HepG2 (cell line): ENCODE results near the gene CLIC5. TPM values are rescaled to one million over a fixed set of nuclear protein-coding genes. Genes with fewer than 3 reads are reported as not detected.

Experiments
- ATAC-seq: fragments of 200-7000 bp; cut with Tn5 transposase; 3 replicates; pipeline ENCODE4 v1.9.1; 2020; ENCODE audit warnings: mild to moderate bottlenecking, moderate library complexity
- BruUV-seq: library from RNA; stranded (reverse); fragments of 400-500 nt; replicated peaks from 2 replicates; lab custom pipeline; 2021; lab: Mats Ljungman, UMichigan
- CTCF ChIA-PET: fragments of 300-600 bp; formaldehyde crosslinking; extraction: SDS; loops from one replicate; lab custom pipeline; 2021; ENCODE audit warnings: low total read pairs, inconsistent platforms, low intra/inter-chr PET ratio; lab: Yijun Ruan, JAX
- POLR2A ChIA-PET: fragments of 350-600 bp; sonication (Branson Sonifier 250); formaldehyde crosslinking; loops from one replicate; lab custom pipeline; 2020; ENCODE audit warnings: antibody characterized with exemption, inconsistent platforms; lab: Yijun Ruan, JAX
- DNase-seq: peaks from one replicate; pipeline ENCODE4 v3.0.0-alpha.2; 2015; ENCODE audit warnings: low spot score
- FAIRE-seq: peaks from 3 replicates; lab custom pipeline; 2011; peaks lifted over from hg19 to GRCh38; lab: Jason Lieb, UNC
- H2AFZ ChIP-seq: one replicate; pipeline ENCODE4 v1.6.1; 2011; ENCODE audit warnings: low read length, inconsistent platforms
- H3K27ac ChIP-seq: fragments of 300-600 bp; 3 replicates; pipeline ENCODE4 v1.8.0; 2011; ENCODE audit warnings: mixed run types, mild to moderate bottlenecking, mixed read lengths, low read length, inconsistent platforms; ENCODE audit not compliant: insufficient read depth; ENCODE audit errors: extremely low read length
- H3K27me3 ChIP-seq, 2 experiments: fragments of 200-600 bp in 1 of 2; 2 replicates in 1 of 2; 3 replicates in 1 of 2; pipeline versions ENCODE4 v1.6.0 to v1.8.0; 2011; ENCODE audit warnings: low read length in 2 of 2, mild to moderate bottlenecking in 2 of 2, moderate library complexity in 2 of 2, inconsistent platforms in 1 of 2; ENCODE audit not compliant: insufficient read depth in 2 of 2, control insufficient read depth in 1 of 2
- H3K36me3 ChIP-seq, 2 experiments: fragments of 200-600 bp in 1 of 2; replicated peaks in 1 of 2; 2 replicates in 1 of 2; 3 replicates in 1 of 2; pipeline versions ENCODE4 v1.5.1 to v1.8.0; 2011; ENCODE audit warnings: low read length in 2 of 2, inconsistent platforms in 1 of 2; ENCODE audit not compliant: insufficient read depth in 2 of 2, control insufficient read depth in 1 of 2
- H3K4me1 ChIP-seq: 2 replicates; pipeline ENCODE4 v1.5.1; 2012; ENCODE audit warnings: low read length, inconsistent platforms; ENCODE audit not compliant: insufficient read depth
- H3K4me2 ChIP-seq: 2 replicates; pipeline ENCODE4 v1.6.0; 2011; ENCODE audit warnings: low read depth, low read length, inconsistent platforms
- H3K4me3 ChIP-seq, 3 experiments: fragments of 200-600 bp in 1 of 3; sonication (generic), shearing (Covaris generic) in 1 of 3; replicated peaks in 1 of 3; 2 replicates each; pipeline ENCODE4 v1.5.1; 2011 to 2016; ENCODE audit warnings: low read length in 3 of 3, inconsistent platforms in 2 of 3, low read depth in 2 of 3, mild to moderate bottlenecking in 2 of 3, control low read depth in 1 of 3, mixed read lengths in 1 of 3; ENCODE audit not compliant: insufficient read depth in 1 of 3
- H3K79me2 ChIP-seq: one replicate; pipeline ENCODE4 v1.6.1; 2011; ENCODE audit warnings: low read length, inconsistent platforms; ENCODE audit not compliant: insufficient read depth
- H3K9ac ChIP-seq: 2 replicates; pipeline ENCODE4 v1.6.0; 2011; ENCODE audit warnings: mild to moderate bottlenecking, low read depth, low read length, inconsistent platforms; ENCODE audit not compliant: insufficient read depth
- H3K9me3 ChIP-seq: 2 replicates; pipeline ENCODE4 v1.5.1; 2012; ENCODE audit warnings: mild to moderate bottlenecking, low read length
- H4K20me1 ChIP-seq: 2 replicates; pipeline ENCODE4 v1.6.0; 2011; ENCODE audit warnings: inconsistent platforms, mild to moderate bottlenecking, low read length, moderate library complexity; ENCODE audit not compliant: insufficient read depth
- CBX5 ChIP-seq: sonication (generic); formaldehyde crosslinking; IDR thresholded peaks from 2 replicates; pipeline ENCODE4 v1.4.0; 2020; ENCODE audit warnings: missing genetic modification reagents, borderline replicate concordance
- CC2D1A ChIP-seq: sonication (generic); formaldehyde crosslinking; IDR thresholded peaks from 2 replicates; pipeline ENCODE4 v1.8.1; 2023; ENCODE audit warnings: mild to moderate bottlenecking, missing genetic modification reagents
- EED ChIP-seq: sonication (generic); formaldehyde crosslinking; IDR thresholded peaks from 2 replicates; pipeline ENCODE4 v1.5.0; 2020; ENCODE audit warnings: mild to moderate bottlenecking, missing genetic modification reagents
- GABPB1 ChIP-seq: IDR thresholded peaks from 2 replicates; pipeline ENCODE4 v1.6.1; 2016; ENCODE audit warnings: mild to moderate bottlenecking, missing genetic modification reagents, moderate library complexity, missing compliant biosample characterization
- PHF20 ChIP-seq: sonication (generic); formaldehyde crosslinking; IDR thresholded peaks from 2 replicates; pipeline ENCODE4 v1.5.0; 2020; ENCODE audit warnings: mild to moderate bottlenecking, missing genetic modification reagents
- TBL1XR1 ChIP-seq: fragments of 150-350 bp; IDR thresholded peaks from 2 replicates; pipeline ENCODE4 v1.6.1; 2014; ENCODE audit warnings: borderline replicate concordance, low read length; ENCODE audit not compliant: partially characterized antibody
- TCF12 ChIP-seq, 2 experiments: fragments of 450-650 bp in 1 of 2; sonication (generic) in 1 of 2; formaldehyde crosslinking in 1 of 2; IDR thresholded peaks; 2 replicates each; pipeline versions ENCODE4 v1.6.1 to v1.8.0; 2017 to 2022; ENCODE audit warnings: antibody characterized with exemption in 1 of 2, mild to moderate bottlenecking in 1 of 2, missing genetic modification reagents in 1 of 2, moderate library complexity in 1 of 2
- THRA ChIP-seq: sonication (generic); formaldehyde crosslinking; IDR thresholded peaks from 2 replicates; pipeline ENCODE4 v1.4.0; 2020; ENCODE audit warnings: missing genetic modification reagents, borderline replicate concordance
- TMF1 ChIP-seq: sonication (generic); formaldehyde crosslinking; IDR thresholded peaks from 2 replicates; pipeline ENCODE4 v1.8.1; 2022; ENCODE audit warnings: low read depth, missing genetic modification reagents
- ZNF501 ChIP-seq: sonication (generic); formaldehyde crosslinking; IDR thresholded peaks from 2 replicates; pipeline ENCODE4 v1.5.1; 2020; ENCODE audit warnings: mild to moderate bottlenecking, moderate library complexity, missing genetic modification reagents
- ZNF552 ChIP-seq: sonication (generic); formaldehyde crosslinking; IDR thresholded peaks from 2 replicates; pipeline ENCODE4 v1.9.0; 2022; ENCODE audit warnings: missing genetic modification reagents, mild to moderate bottlenecking, borderline replicate concordance
- ZNF83 ChIP-seq: sonication (generic); formaldehyde crosslinking; IDR thresholded peaks from 2 replicates; pipeline ENCODE4 v1.4.0; 2020; ENCODE audit warnings: missing genetic modification reagents, mild to moderate bottlenecking, borderline replicate concordance
- ZNF883 ChIP-seq: sonication (generic); formaldehyde crosslinking; IDR thresholded peaks from 2 replicates; pipeline ENCODE4 v1.5.1; 2020; ENCODE audit warnings: mild to moderate bottlenecking, missing genetic modification reagents; ENCODE audit errors: not compliant biosample characterization
- whole genome bisulfite sequencing: methylation state at CpG from one replicate; pipeline ENCODE4 v1.1.6; 2017; ENCODE audit warnings: low lambda C conversion rate; 5-methylcytosine and 5-hydroxymethylcytosine counted together
- in situ Hi-C: cut with HindIII; loops from 2 replicates; pipeline ENCODE4 v1.10.0; 2017; ENCODE audit warnings: low pct_unique_long_range_greater_than_20kb; ENCODE audit not compliant: extremely low pct_ligation_motif_present
- intact Hi-C: fragments of 100-400 bp; cut with micrococcal nuclease; formaldehyde crosslinking; loops from one replicate; pipeline ENCODE4 v1.10.0; 2022; ENCODE audit not compliant: unreplicated experiment
- polyA plus RNA-seq, 8 experiments: library from polyadenylated mRNA; depleted of rRNA in 3 of 8; stranded (reverse) in 7 of 8; unstranded in 1 of 8; fragments of >200 nt; fragmentation: Illumina TruSeq in 4 of 8; extraction: Trizol in 4 of 8; gene quantifications; 2 replicates each; pipeline versions ENCODE4 v1.2.1 to v1.2.3, GENCODE V29; 2011 to 2016; ENCODE audit warnings: low read depth in 4 of 8, missing spikeins in 1 of 8, mixed read lengths in 1 of 8; ENCODE audit not compliant: insufficient read depth in 1 of 8
- total RNA-seq, 5 experiments: library from RNA; depleted of rRNA; stranded (reverse); fragments of >200 nt; fragmentation: Illumina TruSeq; extraction: Trizol; gene quantifications; 2 replicates each; pipeline ENCODE4 v1.2.3, GENCODE V29; 2016; ENCODE audit warnings: low read depth in 1 of 5

CLIC5 gene
- total and polyA plus RNA-seq, 2 of the 13 experiments (the other 11 are each of a cell fraction or from before 2014, with no cell fraction given) = not detected

DNA sequence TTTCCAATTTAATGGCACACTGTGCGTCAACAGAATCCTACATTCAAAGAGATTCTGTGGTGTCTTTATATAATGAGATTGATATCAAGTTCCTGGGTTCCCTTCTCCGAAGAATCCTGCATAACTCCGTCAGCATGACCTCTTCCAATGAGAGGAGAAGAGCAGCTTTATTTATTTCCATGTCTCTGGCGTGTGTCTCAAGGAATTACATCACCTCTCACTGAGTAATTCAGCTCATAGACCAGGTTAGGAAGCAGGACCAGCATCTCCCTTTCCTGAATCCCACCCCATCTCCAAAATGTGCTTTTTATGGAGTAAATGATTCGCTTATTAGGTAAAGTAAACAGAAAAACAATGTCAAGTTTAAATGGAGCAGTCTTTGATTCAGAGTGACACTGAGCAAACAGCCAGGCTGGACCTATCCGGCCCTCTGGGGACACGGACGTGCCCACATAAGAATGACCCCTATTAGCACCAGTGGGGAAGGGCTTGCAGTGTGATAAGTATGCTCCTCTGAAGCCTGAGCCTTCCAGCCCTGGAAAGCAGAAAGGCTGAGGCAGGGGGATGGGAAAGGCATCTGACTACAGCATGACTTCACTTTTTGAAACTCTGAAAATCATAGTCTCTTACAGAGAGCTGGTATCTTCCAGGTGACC lies 165.2 kb downstream of the CLIC5 start (continued):
- TF ChIP-seq THRA (CRISPR knock-in tag) = no peak
- TF ChIP-seq ZNF501 (CRISPR knock-in tag) = no peak
- TF ChIP-seq, all 625 proteins: peak for 0

- in situ Hi-C loops = no loop called here
- FAIRE-seq = no peak
Measured at GRCh38 chr6:45845567-45845966, 170.1 kb downstream of the CLIC5 start.

More at GRCh38 chr6:45845567-45845966, 170.1 kb downstream of the CLIC5 start:
- BruUV-seq = no TSS peak
- no peaks in the 10 kb centered on the region for H3K79me2 ChIP-seq
- H3K27ac ChIP-seq = no peak overlapping the region
- no peaks in the 10 kb centered on the region for H3K9me3 ChIP-seq
- H3K4me3 ChIP-seq = no peak overlapping the region
- DNase-seq (no peak), ATAC-seq (no peak)
- intact Hi-C loops = no loop called here
- ChIA-PET CTCF (no interaction called here), POLR2A (no interaction called here)
- H3K27me3 ChIP-seq = no peaks in the 10 kb centered on the region
- no peak for TF ChIP-seq CC2D1A (CRISPR knock-in tag)
- TF ChIP-seq PHF20 (CRISPR knock-in tag) = no peak
- TF ChIP-seq TBL1XR1 = no peak
- no peak for TF ChIP-seq ZNF883 (CRISPR knock-in tag)
- no peak for TF ChIP-seq TCF12 (IDR thresholded peaks at IDR 0.05)
- no peak for TF ChIP-seq TCF12 (CRISPR knock-in tag; IDR thresholded peaks at IDR 0.05)
- no peak for TF ChIP-seq ZNF552
- no peak for TF ChIP-seq TMF1 (CRISPR knock-in tag)
- TF ChIP-seq EED = no peak
- TF ChIP-seq CBX5 = no peak
- no peak for TF ChIP-seq ZNF83 (CRISPR knock-in tag)
- TF ChIP-seq GABPB1 = no peak
- H2AFZ ChIP-seq = no peak overlapping the region
- no peak overlapping the region for H3K9ac ChIP-seq
- H3K4me1 ChIP-seq = peaks cover 10% of the 10 kb centered on the region
- H3K4me2 ChIP-seq = no peak overlapping the region
- 10% methylated on average over 1 of the region's 1 CpG for WGBS
- H3K36me3 ChIP-seq = no peaks in the 10 kb centered on the region
- no peaks in the 10 kb centered on the region for H4K20me1 ChIP-seq
